Fibroblast of skin of right biceps (primary cell): ENCODE measurements around the gene ATP5F1E.
"Not testable (repeated sequence)": the region's sequence is repeated elsewhere in the genome, so short reads cannot be mapped to it uniquely, and the experiment has no call there.

Source experiments
- DNase-seq: peaks from one replicate; pipeline ENCODE4 v3.0.0-alpha.2; 2013

Gene ATP5F1E

DNA sequence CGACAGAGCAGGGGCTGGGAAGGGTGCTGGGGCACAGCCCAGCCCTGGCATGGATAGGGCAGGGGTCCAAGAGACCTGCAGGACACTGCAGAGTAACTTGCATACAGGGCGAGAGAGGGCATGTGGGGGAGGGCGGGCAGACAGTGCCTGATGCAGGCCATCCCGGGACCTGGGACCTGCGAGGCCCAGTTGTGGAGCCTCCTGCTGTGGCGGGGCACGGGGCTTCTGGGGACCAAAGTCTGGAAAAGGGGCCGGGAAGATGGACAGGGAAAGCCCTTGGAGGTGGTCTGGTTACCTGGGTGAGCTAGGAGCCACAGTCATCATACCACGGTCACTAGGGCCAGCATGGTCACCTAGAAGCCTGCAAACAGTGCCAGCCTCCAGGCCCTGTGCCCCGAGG is 13.3 kb downstream of the ATP5F1E start:
- DNase-seq = no peak

DNA sequence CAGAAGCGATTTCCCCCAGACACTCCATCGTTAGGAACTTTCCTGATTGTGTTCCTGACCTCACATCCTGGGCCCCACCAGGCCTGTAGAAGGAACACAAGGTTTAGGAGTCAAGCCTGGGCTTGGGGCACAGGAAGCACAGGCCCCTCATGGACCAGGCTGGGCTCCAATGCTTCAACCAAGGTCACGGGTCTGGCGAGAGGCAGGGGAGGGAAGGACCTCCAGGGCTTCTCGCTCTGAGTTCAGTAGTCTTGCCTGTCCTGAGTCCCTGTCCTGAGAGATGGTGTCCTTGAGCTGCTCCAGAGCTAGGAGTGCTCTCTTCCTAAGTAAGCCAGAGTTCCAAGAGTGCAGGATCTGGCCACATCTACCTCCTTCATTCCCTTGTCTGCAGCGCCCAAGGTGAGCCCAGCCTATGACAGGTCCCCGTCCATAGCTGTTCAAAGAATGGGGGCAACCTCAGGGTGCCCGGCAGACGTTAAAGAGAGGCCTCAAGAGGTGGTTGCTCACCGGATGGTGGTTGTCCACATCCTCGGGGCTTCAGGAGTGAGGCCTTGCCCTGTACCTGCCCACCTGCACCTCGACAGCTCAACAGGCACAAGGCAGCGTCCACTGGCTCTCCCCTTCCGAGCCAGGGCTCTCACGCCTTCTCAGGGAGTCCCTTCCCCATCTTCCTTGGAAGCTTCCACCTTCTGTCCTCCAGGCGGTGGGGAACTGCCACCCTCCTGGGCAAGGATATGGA is 14.5 kb downstream of the ATP5F1E start:
- DNase-seq = no peak

DNA sequence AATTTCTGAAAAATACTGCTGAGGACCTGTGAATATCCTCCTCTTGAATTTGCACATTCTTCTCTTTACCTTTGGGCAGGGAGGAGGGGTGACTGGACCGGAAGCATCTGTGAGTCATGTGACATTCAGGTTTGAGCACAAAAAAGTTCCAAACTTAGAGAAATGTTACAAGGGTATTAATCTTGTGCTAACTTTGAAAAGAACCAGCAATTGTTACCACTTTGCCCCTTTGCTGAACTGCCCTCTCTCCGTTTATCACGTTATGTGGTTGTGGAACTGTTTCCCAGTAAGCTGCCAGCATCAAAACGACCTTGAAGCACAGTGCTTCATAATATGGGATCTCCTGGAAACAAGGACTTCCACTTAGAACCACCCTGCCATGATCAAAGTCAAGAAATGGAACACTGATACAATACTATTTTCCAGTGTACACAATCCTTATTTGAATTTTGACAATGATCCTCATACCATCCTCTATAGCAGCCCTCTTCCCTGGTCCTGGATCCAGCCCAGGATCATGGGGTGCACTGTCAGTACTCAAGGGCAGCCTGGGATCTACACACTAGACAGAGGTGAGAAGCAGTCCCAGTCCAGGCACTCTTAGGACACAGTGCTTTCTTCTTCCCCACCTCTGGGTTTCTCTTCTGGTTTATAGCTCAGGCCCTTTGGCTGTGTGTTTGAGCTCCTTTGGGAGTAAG is 15.2 kb downstream of the ATP5F1E start:
- no peak for DNase-seq

DNA sequence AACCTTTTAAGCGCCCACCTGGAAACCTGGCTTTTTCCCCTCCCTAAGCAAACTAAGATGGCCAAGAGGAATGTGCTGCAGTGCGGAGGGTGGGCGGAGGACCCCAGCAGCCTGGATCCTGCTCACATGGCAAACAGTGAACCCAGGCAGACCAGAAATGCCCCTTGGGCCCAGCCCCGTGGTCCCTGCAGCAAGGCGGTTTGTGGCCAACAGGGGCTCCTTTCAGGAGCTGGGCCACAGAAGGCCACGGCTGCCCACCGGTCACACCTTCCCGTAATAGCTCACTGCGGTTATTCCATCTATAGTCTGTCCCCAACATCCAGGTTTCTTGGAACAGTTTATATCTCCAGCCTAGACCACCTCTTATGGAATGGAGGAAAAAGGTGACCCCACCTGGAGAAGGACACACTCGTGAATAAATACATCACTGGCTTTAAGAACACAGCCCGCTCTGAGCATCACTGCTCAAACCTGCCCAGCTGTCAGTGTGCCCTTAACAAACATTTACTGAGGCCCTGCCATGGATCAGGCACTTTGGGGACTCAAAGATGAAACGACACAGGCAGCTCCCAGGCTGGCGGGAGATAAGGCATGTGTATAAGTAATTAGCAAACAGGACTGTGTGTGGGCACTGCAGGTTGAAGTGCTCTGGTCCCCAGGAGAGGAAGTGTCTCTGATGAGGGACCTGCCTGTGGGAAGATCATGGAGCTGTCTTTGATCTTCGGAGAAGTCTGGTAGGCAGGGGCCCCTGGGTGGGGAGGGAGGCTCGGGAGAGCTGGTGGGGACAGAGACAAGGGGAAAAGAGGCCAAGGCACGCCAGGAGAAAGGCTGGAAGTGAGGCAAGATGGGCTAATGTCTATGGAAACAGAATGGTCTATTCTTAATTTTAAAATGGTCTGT is 16.1 kb downstream of the ATP5F1E start:
- DNase-seq = no peak

DNA sequence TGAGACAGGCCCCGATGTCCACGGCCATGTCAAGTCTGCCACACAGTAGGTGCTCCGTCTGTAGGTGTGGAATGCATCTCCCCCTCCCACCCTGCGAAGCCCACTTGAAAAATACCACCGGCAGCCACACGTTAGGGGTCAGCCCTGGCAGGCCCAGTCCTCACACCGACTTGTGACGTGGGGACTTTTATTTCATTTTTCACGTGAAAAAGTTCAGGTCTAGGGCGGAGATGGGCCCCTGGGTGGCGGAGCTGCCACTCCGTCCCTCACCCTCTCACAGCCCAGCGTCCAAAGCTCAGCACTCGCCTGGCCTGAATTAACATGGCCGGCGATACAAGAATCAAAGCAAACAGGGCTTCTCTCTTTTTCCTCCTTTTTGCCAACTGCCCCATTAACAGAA is 16.7 kb downstream of the ATP5F1E start:
- DNase-seq = no peak

DNA sequence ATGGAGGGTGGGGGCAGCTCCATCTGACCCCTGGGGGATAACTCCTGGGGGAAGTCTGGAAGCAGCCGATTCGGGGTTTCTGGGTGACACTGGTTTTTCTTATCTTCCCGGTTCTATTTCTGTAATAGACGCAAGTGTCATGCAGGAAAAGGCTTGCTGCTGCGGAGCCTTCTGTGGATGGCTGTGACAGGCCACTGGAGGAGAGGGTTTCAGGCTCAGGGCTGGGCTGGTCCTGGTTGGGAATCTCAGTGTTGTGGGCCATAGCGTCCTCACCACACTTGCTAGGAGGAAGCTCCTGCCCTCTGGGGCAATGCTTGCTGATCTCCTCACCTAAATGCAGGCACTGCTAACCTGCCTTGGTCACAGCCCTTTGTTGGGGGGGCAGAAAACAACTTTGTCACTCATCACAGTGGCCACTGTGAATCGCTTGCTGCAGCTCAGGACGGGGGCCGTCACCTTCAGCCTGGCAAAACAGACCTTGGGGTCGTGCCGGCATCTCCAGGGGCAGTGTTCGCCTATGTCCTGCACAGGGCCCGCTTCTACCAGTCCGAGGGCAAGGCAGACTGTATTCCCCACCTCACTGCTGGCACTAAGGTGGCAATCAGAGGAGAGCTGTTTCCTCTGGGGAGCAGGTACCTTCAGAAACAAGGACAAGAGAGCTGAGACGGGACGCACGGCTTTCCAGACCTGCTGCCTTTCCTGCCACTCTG is 17.3 kb downstream of the ATP5F1E start:
- DNase-seq = no peak

DNA sequence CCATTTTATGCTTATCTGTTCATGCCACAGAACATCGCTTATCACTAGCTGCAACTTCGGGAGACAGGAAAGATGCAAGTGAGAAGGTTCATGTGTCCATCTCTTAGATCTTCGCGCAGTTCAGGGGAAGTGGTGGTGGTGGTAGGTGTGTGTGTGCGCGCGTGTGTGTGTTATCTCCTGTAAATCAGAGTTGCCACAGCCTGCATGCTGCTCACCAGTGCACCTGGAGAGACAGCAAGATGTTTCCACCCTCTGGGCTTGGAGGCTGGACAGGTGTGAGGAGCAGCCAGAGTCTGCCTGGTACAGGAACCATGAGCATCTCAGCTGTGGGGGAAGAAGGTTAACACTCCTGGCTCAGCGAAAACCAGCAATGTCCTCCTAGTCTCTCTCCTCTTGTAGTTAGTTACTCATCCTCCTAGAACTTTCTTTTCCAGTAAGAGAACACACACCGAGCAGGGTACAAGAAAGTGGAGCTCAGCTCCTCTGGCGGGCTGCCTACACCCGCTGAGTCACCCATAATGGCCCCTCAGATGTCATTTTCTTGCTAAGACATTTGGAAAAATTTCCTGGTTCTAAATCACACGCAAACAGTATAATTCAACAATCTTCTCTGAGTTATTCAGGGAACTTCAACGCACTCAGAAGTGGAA is 18.1 kb downstream of the ATP5F1E start:
- peak; percentile 35 for DNase-seq

DNA sequence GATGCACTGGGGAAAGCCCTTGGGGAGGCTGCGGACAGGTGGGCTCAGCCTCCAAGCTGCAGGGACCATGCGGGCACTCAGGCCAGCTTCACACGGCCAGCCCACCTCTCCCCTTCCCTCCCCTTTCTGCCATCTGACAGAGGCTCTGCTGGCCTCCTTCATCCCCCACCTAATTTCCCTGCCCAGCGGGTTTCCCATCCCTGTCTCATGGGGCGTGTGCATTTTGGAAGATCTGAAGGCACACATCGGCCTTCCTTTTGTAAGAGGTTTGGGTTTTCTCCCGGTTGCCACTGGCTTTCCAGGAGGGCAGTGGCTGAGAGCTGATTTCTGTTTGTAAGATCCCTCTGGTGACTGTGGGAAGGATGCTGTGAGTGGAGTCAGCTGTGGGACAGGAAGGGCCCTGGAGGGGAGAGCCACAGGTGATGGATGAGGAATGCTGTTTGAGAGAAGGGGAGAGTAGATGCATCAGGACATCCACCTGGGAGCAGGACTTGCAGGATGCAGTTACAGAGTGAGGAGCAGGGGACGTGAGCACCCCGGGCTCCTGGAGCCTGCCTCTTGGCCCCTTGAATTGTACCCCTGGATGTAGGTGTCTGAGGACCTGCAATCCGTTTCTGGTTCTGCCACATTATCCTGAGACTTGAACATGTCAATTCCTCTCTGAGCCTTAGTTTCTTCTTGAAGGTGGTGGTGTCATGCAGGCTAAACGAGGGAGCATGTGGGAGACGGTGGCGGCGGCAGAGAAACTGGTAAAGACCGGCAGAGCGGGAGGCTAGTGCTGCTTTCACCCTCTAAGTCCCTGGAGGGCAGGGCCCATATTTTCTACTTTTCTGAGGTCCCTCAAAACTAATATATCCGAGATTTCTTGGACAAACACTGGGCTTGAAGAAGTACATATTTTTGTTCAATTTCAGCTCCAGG is 18.8 kb downstream of the ATP5F1E start:
- no peak for DNase-seq

DNA sequence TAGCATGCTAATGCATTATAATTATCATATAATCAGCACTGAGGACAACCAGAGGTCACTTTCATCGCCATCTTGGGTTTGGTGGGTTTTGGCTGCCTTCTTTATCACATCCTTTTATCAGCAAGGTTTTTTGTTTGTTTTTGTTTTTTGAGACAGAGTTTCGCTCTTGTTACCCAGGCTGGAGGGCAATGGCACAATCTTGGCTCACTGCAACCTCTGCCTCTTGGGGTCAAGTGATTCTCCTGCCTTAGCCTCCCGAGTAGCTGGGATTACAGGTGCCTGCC is 20.3 kb downstream of the ATP5F1E start:
- not testable (repeated sequence) for DNase-seq

DNA sequence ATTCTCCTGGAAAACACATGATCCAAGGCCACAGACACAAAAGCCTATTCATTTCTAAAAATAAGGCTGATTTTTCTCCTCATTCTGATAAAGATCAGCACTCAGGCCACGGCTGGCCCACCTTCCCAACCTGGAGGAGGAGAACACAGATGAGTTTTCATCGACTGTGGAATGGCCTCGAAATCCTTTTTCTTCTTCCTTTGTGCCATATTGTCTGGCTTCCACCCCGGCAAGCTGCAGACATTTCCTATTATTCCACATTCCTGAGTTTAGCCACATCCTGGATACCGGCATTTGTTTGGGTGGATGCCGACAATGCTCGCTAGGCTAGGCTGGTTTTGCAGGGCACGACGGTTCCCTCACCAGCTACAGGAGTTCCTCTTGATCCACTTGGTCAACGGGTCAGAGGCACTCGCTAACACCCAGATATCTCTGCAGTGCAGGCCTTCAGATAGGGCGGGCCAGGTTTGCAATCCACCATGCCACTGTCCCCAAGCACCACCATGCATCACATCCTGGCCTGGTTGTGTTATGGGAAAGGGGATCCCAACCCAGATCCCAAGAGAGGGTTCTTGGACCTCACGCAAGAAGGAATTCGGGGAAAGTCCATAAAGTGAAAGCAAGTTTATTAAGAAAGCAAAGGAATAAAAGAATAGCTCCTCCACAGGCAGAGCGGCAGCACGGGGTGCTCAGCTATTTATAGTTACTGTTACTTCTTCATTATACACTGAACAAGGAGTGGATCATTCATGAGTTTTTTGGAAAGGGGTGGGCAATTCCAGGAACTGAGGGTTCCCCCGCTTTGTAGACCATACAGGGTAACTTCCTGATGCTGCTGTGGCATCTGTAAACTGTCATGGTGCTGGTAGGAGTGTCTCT is 20.9 kb downstream of the ATP5F1E start:
- DNase-seq = peak; percentile 94

DNA sequence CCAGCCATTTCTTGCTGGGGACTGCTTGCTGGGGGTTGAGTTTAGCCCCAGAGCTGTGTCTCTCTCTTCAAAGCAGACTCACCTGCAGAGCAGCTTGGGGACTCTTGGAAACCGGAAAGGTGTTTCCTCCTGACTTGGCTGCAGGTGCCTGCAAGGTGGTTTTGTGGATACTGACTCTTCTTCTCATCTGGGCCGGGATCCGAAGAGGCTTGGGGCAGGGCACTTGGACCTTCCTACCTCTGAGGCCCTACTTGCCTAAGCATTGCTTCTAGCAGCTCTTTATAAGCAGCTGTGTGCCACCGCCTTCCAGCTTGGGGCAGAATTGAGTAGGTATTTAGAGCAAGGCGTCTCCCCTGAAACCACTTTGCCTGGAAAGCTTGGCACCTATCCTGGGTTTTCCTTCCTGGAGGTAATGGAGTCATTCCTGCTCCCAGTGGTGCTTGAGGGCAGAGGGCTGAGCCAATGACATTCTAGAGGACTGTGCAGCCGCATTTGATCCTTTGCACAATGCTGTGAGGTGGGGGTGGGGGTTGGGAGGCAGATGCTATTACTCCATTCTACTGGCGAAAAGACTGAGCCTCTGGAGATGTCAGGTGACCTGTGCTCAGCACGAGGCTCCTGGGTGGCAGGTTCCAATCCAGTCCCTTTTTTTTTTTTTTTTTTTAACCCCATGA is 21.7 kb downstream of the ATP5F1E start:
- DNase-seq = peak; percentile 30

DNA sequence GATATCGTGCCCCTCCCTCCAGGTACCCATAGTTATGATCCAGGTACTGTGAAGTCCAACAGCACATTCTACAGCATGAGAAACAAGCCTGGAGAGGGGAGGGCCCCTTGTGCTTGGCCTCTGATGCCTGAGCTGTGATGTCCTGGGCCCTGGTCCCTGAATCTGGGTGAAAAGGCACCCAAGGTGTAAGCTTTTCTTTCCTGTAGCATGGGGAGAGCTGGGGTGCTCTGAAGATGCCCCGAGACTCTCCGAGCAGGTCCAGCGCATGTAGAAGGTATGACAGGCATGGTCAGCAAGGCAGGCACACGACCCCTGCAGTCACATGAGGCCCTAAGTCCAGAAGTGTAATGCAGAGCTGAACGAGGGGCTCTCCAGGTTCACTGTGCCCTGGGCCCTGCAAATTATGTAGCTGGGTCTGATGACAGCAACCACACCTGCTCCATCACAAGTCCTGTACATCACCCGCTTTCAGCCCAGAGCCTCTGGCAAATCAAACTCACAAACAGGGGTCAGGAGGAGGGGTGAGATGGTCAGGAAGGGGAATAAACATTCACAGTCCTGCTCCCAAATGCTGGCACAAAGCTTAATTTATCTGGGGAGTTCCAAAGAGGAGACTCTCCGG is 23.3 kb downstream of the ATP5F1E start:
- DNase-seq = no peak

DNA sequence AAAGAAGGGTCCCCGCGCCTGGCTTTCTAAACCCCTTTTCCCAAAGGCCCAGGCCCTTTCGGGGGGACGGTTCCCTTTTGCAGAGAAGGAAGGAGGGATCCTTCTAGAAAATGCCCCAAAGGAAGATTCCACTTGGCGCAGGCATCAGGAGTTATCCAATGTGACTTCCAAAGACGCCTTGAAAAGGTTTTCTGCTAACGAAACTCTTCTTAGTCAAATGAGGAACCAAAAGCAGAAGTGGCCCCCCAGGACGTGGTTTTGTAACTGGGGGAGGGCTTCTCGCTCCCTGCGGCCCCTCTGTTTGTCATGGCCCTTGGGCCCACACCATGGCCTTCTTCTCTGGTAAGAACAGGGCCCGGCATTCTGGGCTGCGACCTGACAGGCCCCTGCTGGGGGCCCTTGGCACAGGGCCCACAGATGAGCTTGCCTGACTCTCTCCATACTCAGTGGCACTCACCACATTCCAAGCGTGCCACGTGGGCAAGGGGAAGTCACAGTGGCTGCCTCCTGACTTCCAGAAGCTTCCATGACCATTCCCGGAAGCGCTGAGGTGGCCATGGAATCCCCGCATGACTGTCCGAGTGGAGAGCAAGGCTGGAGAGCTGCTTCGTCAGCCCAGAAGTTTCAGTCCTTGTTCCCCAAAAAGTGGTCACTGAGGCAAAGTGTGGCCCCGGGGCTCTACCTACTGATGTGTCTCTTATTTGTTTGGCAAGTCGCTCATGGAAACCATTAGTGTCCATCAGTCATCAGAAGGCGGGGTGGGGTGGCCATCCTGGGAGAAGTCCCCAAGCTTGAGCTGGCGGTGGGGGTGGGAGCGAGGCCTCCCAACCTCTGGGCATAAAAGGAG is 24.2 kb downstream of the ATP5F1E start:
- DNase-seq = no peak

DNA sequence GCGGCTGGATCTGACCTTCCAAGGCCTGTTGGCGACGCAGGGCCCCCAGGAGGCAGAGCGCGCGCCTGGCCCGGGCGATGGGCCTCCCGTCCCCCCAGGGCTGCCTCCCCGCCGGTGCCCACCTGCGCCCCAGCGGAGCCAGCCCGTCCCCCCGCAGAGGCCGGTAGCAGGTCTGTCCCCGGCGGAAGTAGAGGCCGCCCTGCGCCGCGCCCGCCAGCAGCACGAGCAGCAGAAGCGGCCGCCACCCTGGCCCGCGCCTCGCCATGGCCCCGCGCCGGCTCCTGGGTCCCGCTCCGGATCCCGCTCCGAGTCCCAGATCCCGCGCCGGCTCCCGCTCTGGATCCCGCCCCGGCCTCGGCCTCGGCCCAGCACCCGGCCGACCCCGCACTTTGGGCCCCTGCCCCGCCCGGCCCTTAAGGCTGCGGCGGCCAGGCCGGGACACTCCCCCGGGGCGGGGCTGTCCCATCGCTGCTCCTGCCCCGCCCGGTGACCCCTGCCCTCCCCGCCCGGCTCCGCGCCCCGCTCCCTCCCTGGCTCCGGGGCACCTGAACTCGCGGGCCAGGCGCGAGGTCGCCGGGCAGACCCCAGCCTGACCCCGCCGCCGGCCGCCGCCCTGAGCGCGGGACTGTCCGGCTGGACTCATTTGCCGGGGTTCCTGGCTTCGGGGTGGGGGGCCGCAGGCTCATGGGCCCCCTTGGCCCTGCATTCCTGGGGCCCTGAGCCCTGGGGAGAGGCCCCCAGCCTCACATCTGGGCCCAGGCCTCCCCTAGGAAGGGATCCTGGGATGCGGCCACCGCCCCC is 25.1 kb downstream of the ATP5F1E start, which contains the start of gene CTSZ:
TSS of gene CTSZ (minus strand) at position 391 of the 801 bp plus-strand sequence. CDS start at position 265, 126 bp downstream.
- DNase-seq = peak; percentile 53

DNA sequence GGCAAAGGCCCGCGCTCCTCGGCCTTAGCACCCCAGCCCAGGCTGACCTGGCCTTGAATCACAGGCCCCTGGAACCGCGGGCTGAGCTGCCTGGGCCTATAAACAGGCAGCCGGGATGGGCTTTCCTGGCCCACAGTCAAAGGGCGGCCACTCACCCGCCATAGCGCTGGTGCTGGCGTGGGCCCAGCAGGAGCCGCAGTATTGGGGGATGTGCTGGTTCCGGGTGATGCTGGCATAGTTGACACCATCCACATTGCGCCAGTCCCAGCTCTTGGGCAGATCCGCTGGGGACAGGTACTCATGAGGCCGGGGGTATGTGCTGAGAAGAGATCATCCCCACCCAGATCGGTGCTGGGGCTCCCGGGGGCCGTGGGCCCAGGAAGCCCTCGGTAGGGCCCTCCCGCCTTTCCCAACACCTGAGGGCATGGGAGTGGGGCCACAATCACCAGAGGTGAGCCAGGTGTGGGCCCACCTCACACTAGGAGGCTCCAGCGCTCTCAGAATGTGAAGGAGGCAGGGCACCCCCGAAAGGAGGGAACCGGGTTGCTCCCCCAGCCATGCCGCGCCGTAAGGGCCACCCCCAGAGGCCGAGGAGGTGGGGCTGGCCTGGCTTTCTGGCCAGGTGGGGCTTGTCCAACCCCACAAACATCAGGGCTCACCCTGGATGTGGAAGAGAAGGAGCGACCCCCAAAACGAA is 25.8 kb downstream of the ATP5F1E start:
- no peak for DNase-seq

DNA sequence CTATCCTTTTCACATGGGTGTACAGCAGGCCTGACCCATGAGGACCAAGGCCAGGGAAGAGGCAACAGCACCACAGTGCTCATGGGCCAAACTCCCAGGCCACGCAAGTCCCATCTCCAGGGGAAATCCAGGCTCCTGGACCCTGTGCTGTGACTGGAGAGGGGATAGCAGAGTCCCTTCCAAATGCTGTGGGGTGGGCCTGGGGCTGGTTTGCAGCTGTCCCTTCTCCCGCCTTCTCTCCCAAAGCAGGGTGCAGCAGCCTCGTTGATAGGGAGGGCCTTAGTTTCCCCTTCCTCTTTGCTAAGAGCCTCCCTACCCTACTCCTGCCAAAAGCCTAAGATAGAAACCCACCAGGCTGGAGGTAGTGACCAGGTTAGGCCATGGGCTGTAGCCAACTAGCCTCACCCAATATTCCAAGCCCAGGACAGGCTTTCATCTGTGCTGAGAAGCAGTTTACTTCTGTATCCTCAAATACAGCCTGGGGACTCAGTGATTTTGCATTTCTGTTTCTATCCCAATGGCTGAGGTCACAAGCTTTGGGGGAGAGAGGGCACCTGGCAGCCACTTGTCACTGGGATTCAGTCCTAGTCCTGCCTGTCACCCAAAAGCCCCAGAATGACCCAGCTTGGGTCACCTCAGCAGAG is 26.5 kb downstream of the ATP5F1E start:
- DNase-seq = no peak
